ENCODE measurements around the gene PTPRM.

PTPRM gene

DNA sequence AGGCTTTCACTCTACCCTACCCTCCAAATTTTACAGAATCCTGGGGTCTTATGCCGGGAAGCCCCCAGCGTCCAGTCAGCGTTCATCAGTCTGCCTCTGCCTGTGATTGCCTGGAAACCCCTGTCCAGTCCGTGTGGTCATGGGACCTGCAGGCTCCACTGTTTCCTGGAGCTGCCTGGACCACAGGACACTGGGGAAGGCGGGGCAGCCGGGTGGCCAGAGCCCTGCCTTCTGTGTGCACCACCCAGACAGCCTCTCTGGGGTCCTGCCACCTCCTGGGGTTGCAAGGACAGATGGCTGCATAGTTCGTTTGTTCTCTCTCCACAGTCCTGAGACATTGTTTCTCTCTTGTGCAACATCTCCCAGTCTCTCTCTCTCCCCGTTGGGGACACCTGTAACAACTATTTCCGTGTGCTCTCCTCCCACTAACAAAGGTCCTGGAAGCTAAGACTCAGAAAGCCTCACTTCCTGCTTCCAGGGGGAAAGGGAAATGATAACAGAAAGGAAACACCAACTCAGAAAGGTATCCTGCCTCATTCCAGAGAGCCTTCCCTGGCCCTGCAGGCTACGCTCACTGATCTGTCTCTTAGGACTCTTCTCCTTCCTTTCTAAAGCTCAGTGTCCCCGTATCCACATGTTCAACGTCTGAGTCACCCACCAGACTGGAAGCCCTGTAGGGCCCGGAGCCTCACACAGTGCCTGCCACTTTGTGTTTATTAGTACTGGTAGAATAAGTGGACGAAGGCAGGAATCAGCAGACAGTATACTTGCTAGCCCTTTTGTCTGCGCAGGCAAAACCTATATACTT lies 849.3 kb downstream of the PTPRM start:
- Histone ChIP-seq H2AFZ (ENCODE audit: low read depth, low read length) (no peak overlapping the region), H3K9me3 (ENCODE audit: insufficient read depth, low read length, severe bottlenecking) (peaks cover 2% of the 10 kb centered on the region), H3K36me3 (ENCODE audit: insufficient read depth, low read length) (no peaks in the 10 kb centered on the region), H3K4me1 (ENCODE audit: insufficient read depth, low read length) (no peaks in the 10 kb centered on the region), H3K27ac (ENCODE audit: low read length) (no peak overlapping the region), H4K20me1 (ENCODE audit: insufficient read depth, low read length) (no peaks in the 10 kb centered on the region), H3K79me2 (ENCODE audit: insufficient read depth, low read length) (no peaks in the 10 kb centered on the region), H3K4me3 (ENCODE audit: low read depth in 1 of 2, low read length in 2 of 2) (no peak overlapping the region), H3K27me3 (ENCODE audit: insufficient read depth, low read length, poor library complexity) (no peaks in the 10 kb centered on the region), H3K9ac (ENCODE audit: low read depth, low read length) (no peak overlapping the region), H3K4me2 (ENCODE audit: insufficient read depth, low read length) (no peak overlapping the region)
- DNase-seq (no peak), ATAC-seq (ENCODE audit: insufficient read depth, low read depth) (no peak)
- TF ChIP-seq EZH2 (IDR thresholded peaks at IDR 0.05; ENCODE audit: borderline replicate concordance, low read depth, low read length, severe bottlenecking) = no peak
- TF ChIP-seq, protein P1, sequence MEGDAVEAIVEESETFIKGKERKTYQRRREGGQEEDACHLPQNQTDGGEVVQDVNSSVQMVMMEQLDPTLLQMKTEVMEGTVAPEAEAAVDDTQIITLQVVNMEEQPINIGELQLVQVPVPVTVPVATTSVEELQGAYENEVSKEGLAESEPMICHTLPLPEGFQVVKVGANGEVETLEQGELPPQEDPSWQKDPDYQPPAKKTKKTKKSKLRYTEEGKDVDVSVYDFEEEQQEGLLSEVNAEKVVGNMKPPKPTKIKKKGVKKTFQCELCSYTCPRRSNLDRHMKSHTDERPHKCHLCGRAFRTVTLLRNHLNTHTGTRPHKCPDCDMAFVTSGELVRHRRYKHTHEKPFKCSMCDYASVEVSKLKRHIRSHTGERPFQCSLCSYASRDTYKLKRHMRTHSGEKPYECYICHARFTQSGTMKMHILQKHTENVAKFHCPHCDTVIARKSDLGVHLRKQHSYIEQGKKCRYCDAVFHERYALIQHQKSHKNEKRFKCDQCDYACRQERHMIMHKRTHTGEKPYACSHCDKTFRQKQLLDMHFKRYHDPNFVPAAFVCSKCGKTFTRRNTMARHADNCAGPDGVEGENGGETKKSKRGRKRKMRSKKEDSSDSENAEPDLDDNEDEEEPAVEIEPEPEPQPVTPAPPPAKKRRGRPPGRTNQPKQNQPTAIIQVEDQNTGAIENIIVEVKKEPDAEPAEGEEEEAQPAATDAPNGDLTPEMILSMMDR (IDR thresholded peaks at IDR 0.05; ENCODE audit: borderline replicate concordance, extremely low read depth, low read length, poor library complexity, severe bottlenecking) = no peak

DNA sequence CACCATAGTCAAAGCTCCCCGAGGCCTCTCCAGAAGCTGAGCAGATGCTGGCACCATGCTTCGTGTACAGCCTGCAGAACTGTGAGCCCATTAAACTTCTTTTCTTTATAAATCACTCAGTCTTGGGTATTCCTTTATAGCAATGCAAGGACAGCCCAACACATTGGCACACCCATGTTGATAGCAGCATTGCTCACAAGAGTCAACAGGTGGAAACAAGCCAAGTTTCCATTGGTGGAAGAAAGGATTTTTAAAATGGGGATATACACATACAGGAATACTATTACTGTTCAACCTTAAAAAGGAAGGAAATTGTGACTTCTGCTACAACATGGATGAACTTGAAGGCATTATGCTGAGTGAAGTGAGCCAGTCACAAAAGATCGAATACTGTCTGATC lies 855.3 kb downstream of the PTPRM start:
- no peaks in the 10 kb centered on the region for H3K4me1 ChIP-seq (ENCODE audit: insufficient read depth, low read length)
- H3K27me3 ChIP-seq (ENCODE audit: insufficient read depth, low read length, poor library complexity) = no peaks in the 10 kb centered on the region
- no peak overlapping the region for H3K27ac ChIP-seq (ENCODE audit: low read length)
- H4K20me1 ChIP-seq (ENCODE audit: insufficient read depth, low read length) = no peaks in the 10 kb centered on the region
- no peaks in the 10 kb centered on the region for H3K9me3 ChIP-seq (ENCODE audit: insufficient read depth, low read length, severe bottlenecking)
- no peak overlapping the region for H3K4me2 ChIP-seq (ENCODE audit: insufficient read depth, low read length)
- ATAC-seq (ENCODE audit: insufficient read depth, low read depth) = no peak
- H3K9ac ChIP-seq (ENCODE audit: low read depth, low read length) = no peak overlapping the region
- H3K36me3 ChIP-seq (ENCODE audit: insufficient read depth, low read length) = no peaks in the 10 kb centered on the region
- TF ChIP-seq, protein P1 (IDR thresholded peaks at IDR 0.05; ENCODE audit: borderline replicate concordance, extremely low read depth, low read length, poor library complexity, severe bottlenecking) = no peak
- TF ChIP-seq EZH2 (IDR thresholded peaks at IDR 0.05; ENCODE audit: borderline replicate concordance, low read depth, low read length, severe bottlenecking) = no peak
- H2AFZ ChIP-seq (ENCODE audit: low read depth, low read length) = no peak overlapping the region
- no peak for DNase-seq
- H3K79me2 ChIP-seq (ENCODE audit: insufficient read depth, low read length) = no peaks in the 10 kb centered on the region
- no peak overlapping the region for H3K4me3 ChIP-seq (ENCODE audit: low read depth in 1 of 2, low read length in 2 of 2)

DNA sequence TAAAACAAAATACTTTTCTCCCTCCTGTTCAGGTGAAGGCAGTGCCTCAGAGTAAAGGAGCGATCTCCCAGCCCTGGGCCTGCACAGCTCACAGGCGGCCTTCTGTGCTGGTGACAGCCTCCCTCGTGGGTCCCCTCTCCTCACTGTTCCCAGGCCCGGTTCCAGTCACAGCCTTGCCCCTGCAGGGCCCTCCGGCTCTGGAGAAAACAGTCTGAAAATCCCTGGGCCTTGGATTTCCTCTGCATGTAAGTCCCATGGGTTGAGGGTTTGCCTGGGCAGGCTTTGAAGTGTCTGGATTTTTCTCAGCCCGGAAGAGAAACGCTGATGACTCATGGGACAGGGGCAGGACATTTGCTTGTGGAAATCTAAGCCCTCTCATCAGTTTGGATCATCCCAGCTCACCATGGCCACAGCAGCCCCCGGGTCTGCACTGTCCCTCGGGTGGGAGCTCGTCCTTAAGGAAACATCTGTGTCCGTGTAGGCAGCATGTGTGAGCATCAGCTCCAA lies 856.0 kb downstream of the PTPRM start:
- H2AFZ ChIP-seq (ENCODE audit: low read depth, low read length) = no peak overlapping the region
- no peaks in the 10 kb centered on the region for H3K27me3 ChIP-seq (ENCODE audit: insufficient read depth, low read length, poor library complexity)
- ATAC-seq (ENCODE audit: insufficient read depth, low read depth) (no peak), DNase-seq (no peak)
- H3K4me1 ChIP-seq (ENCODE audit: insufficient read depth, low read length) = no peaks in the 10 kb centered on the region
- no peak overlapping the region for H3K27ac ChIP-seq (ENCODE audit: low read length)
- no peaks in the 10 kb centered on the region for H3K9me3 ChIP-seq (ENCODE audit: insufficient read depth, low read length, severe bottlenecking)
- no peaks in the 10 kb centered on the region for H3K36me3 ChIP-seq (ENCODE audit: insufficient read depth, low read length)
- no peaks in the 10 kb centered on the region for H4K20me1 ChIP-seq (ENCODE audit: insufficient read depth, low read length)
- no peak overlapping the region for H3K9ac ChIP-seq (ENCODE audit: low read depth, low read length)
- no peak for TF ChIP-seq EZH2 (IDR thresholded peaks at IDR 0.05; ENCODE audit: borderline replicate concordance, low read depth, low read length, severe bottlenecking)
- TF ChIP-seq, protein P1 (IDR thresholded peaks at IDR 0.05; ENCODE audit: borderline replicate concordance, extremely low read depth, low read length, poor library complexity, severe bottlenecking) = no peak
- no peak overlapping the region for H3K4me3 ChIP-seq (ENCODE audit: low read depth in 1 of 2, low read length in 2 of 2)
- H3K4me2 ChIP-seq (ENCODE audit: insufficient read depth, low read length) = no peak overlapping the region
- H3K79me2 ChIP-seq (ENCODE audit: insufficient read depth, low read length) = no peaks in the 10 kb centered on the region

Data from DND-41 (cell line).